B cell (primary cell): ENCODE measurements around the gene GYPE. TPM values are rescaled to one million over a fixed set of nuclear protein-coding genes. Genes with fewer than 3 reads are reported as not detected.
A peak's percentile ranks its signal among the peaks of the same experiment; 100 is the strongest.
"Not testable (repeated sequence)": the region's sequence is repeated elsewhere in the genome, so short reads cannot be mapped to it uniquely, and the experiment has no call there.

ENCODE experiments used
- ATAC-seq: fragments of 200-7000 bp; cut with Tn5 transposase; one replicate; pipeline ENCODE4 v1.10.0; 2021; ENCODE audit warnings: low read depth, mild to moderate bottlenecking, moderate number of reproducible peaks, moderate library complexity
- CTCF ChIA-PET: fragments of 350-600 bp; sonication (Branson Sonifier 250); formaldehyde crosslinking; loops from one replicate; lab custom pipeline; 2021; ENCODE audit warnings: antibody characterized with exemption, inconsistent platforms; lab: Charles Lee
- POLR2A ChIA-PET: fragments of 350-600 bp; sonication (Branson Sonifier 250); formaldehyde crosslinking; loops from one replicate; lab custom pipeline; 2021; ENCODE audit warnings: antibody characterized with exemption; lab: Charles Lee
- DNase-seq: peaks from one replicate; pipeline ENCODE4 v3.0.0; 2013
- H2AFZ ChIP-seq: 2 replicates; pipeline ENCODE4 v1.6.1; 2012; ENCODE audit warnings: mild to moderate bottlenecking, low read depth, low read length; ENCODE audit not compliant: insufficient read depth, poor library complexity, severe bottlenecking
- H3K27ac ChIP-seq, 2 donors: 1 replicate in 1 of 2; 2 replicates in 1 of 2; pipeline ENCODE4 v1.5.1; 2012 to 2013; ENCODE audit warnings: low read length in 2 of 2, mild to moderate bottlenecking in 2 of 2, moderate library complexity in 1 of 2
- H3K27me3 ChIP-seq, 4 experiments: fragments of 200-600 bp in 1 of 4; sonication (generic) in 1 of 4; replicated peaks in 1 of 4; 1 replicate in 2 of 4; 2 replicates in 2 of 4; pipeline versions ENCODE4 v1.6.1 to v1.7.0; 2013 to 2016; ENCODE audit warnings: low read length in 3 of 4, mild to moderate bottlenecking in 2 of 4, mixed read lengths in 1 of 4, moderate library complexity in 1 of 4; ENCODE audit not compliant: insufficient read depth in 4 of 4, control insufficient read depth in 3 of 4; ENCODE audit errors: control extremely low read depth in 1 of 4
- H3K36me3 ChIP-seq, 2 experiments: replicated peaks in 1 of 2; 1 replicate in 1 of 2; 2 replicates in 1 of 2; pipeline versions ENCODE4 v1.6.1 to v1.7.1; 2013; ENCODE audit warnings: low read length in 1 of 2; ENCODE audit not compliant: insufficient read depth in 2 of 2, control insufficient read depth in 1 of 2; ENCODE audit errors: control extremely low read depth in 1 of 2, extremely low read depth in 1 of 2
- H3K4me1 ChIP-seq, 2 donors: fragments of 200-600 bp in 1 of 2; sonication (generic) in 1 of 2; 1 replicate in 1 of 2; 2 replicates in 1 of 2; pipeline versions ENCODE4 v1.5.1 to v1.6.1; 2013 to 2017; ENCODE audit warnings: low read length in 2 of 2; ENCODE audit not compliant: control insufficient read depth in 2 of 2, insufficient read depth in 2 of 2
- H3K4me2 ChIP-seq: replicated peaks from 2 replicates; pipeline ENCODE3; 2012; ENCODE audit warnings: mild to moderate bottlenecking, low read depth, low read length; ENCODE audit not compliant: poor library complexity, severe bottlenecking
- H3K4me3 ChIP-seq, 5 experiments: fragments of 200-600 bp in 1 of 5; sonication (generic) in 1 of 5; 1 replicate in 3 of 5; 2 replicates in 2 of 5; pipeline versions ENCODE4 v1.5.1 to v1.7.0; 2011 to 2016; ENCODE audit warnings: low read length in 4 of 5, mild to moderate bottlenecking in 4 of 5, low read depth in 2 of 5, control low read depth in 1 of 5, moderate library complexity in 1 of 5; ENCODE audit not compliant: insufficient read depth in 1 of 5; ENCODE audit errors: control extremely low read depth in 1 of 5, extremely low read depth in 1 of 5
- H3K79me2 ChIP-seq: fragments of 200-600 bp; sonication (generic); one replicate; pipeline ENCODE4 v1.6.0; 2016; ENCODE audit warnings: low read length; ENCODE audit not compliant: control insufficient read depth, insufficient read depth
- H3K9ac ChIP-seq: fragments of 200-600 bp; sonication (generic); 2 replicates; pipeline ENCODE4 v1.6.1; 2017; ENCODE audit warnings: mild to moderate bottlenecking, low read length, moderate library complexity
- H3K9me3 ChIP-seq, 3 donors: one replicate each; pipeline versions ENCODE4 v1.6.1 to v1.7.1; 2013; ENCODE audit warnings: low read length in 2 of 3; ENCODE audit not compliant: control insufficient read depth in 2 of 3, insufficient read depth in 1 of 3; ENCODE audit errors: control extremely low read depth in 1 of 3
- H4K20me1 ChIP-seq: 2 replicates; pipeline ENCODE4 v1.6.0; 2012; ENCODE audit warnings: mild to moderate bottlenecking, low read length; ENCODE audit not compliant: insufficient read depth, control insufficient read depth, poor library complexity, severe bottlenecking
- H3K27ac Mint-ChIP-seq: one replicate; pipeline ENCODE4 v1.8.0; 2021; ENCODE audit warnings: mixed read lengths
- H3K27me3 Mint-ChIP-seq: one replicate; pipeline ENCODE4 v1.8.0; 2021; ENCODE audit warnings: mixed read lengths
- H3K4me1 Mint-ChIP-seq: one replicate; pipeline ENCODE4 v1.8.0; 2021; ENCODE audit warnings: mixed read lengths
- H3K4me3 Mint-ChIP-seq: one replicate; pipeline ENCODE4 v1.8.0; 2021; ENCODE audit warnings: mixed read lengths
- H3K9me3 Mint-ChIP-seq: one replicate; pipeline ENCODE4 v1.8.0; 2022; ENCODE audit warnings: mixed read lengths; ENCODE audit not compliant: insufficient read depth
- CTCF ChIP-seq: fragments of 200-600 bp; IDR thresholded peaks from one replicate; pipeline ENCODE4 v1.8.0; 2022; ENCODE audit warnings: antibody characterized with exemption, mild to moderate bottlenecking
- WGBS: methylation state at CpG from one replicate; pipeline ENCODE4 v1.1.5; 2013; ENCODE audit warnings: missing lambda C conversion rate; ENCODE audit not compliant: insufficient coverage; 5-methylcytosine and 5-hydroxymethylcytosine counted together
- intact Hi-C: fragments of 100-400 bp; cut with micrococcal nuclease; formaldehyde crosslinking; loops from one replicate; pipeline ENCODE4 v1.10.0; 2022
- polyA plus RNA-seq: library from polyadenylated mRNA; depleted of rRNA; stranded (reverse); fragments of >200 nt; gene quantifications from 2 replicates; pipeline ENCODE4 v1.2.3, GENCODE V29; 2012
- total RNA-seq, 2 donors: library from RNA; stranded (reverse); fragments of 120-200 nt in 1 of 2; gene quantifications; 1 replicate in 1 of 2; 2 replicates in 1 of 2; pipeline versions ENCODE4 v1.2.3 to v1.2.4, GENCODE V29; 2013 to 2022

GYPE gene
- total and polyA plus RNA-seq, 2 donors (not counting 1 experiment from before 2014, with no cell fraction given) = 3.0 to 4.7 TPM

- peak overlapping the region; percentile 10 for H3K27ac Mint-ChIP-seq
- CTCF ChIA-PET = interaction anchor here (0.8 to 2.4 kb wide), 2 partner anchors 134 to 531 kb away, joined by 3 to 11 read pairs; no protein-coding TSS in a partner anchor
- H3K4me3 ChIP-seq, POLR2A ChIA-PET, H3K9me3 ChIP-seq, H2AFZ ChIP-seq, H3K9ac ChIP-seq, H3K27ac ChIP-seq, H3K27me3 ChIP-seq, H3K4me2 ChIP-seq, H4K20me1 ChIP-seq, H3K9me3 Mint-ChIP-seq, H3K27me3 Mint-ChIP-seq, H3K36me3 ChIP-seq: not testable (repeated sequence)
- H3K4me3 Mint-ChIP-seq = peak overlapping the region; percentile 27
- H3K4me1 ChIP-seq = peaks cover 7 to 10% of the 10 kb centered on the region in 2 donors
- ATAC-seq (peak; percentile 60), DNase-seq (peak; percentile 55)
- no CpG with 5 or more reads among the region's 3 CpGs for WGBS
- intact Hi-C loops = loop anchor here (1.0 to 5.0 kb wide), 2 partner anchors 134 to 351 kb away; no protein-coding TSS in a partner anchor
- peak; percentile 70 for TF ChIP-seq CTCF
- H3K4me1 Mint-ChIP-seq = peaks cover 31% of the 10 kb centered on the region
- H3K79me2 ChIP-seq = peaks cover 14% of the 10 kb centered on the region
These were observed 2.5 kb upstream of the GYPE start for GRCh38 chr4:143907811-143908210.

GRCh38 chr4:143904431-143904830 lies 928 bp downstream of the GYPE start:
- intact Hi-C loops, DNase-seq, H3K4me3 ChIP-seq, H3K27ac ChIP-seq, H3K27me3 ChIP-seq, H3K4me3 Mint-ChIP-seq, H3K27me3 Mint-ChIP-seq, H3K4me2 ChIP-seq, ATAC-seq, H3K9me3 Mint-ChIP-seq, H3K9me3 ChIP-seq, H3K9ac ChIP-seq, H3K4me1 ChIP-seq, H3K79me2 ChIP-seq, H2AFZ ChIP-seq, H3K36me3 ChIP-seq, H3K27ac Mint-ChIP-seq, CTCF ChIA-PET, POLR2A ChIA-PET, H4K20me1 ChIP-seq: not testable (repeated sequence)
- H3K4me1 Mint-ChIP-seq = peaks cover 14% of the 10 kb centered on the region

GRCh38 chr4:143890323-143890722 lies 15.0 kb downstream of the GYPE start:
- peak; percentile 39 for ATAC-seq
- H3K27me3 ChIP-seq, H3K27me3 Mint-ChIP-seq, H3K27ac ChIP-seq, H3K36me3 ChIP-seq, H3K4me3 Mint-ChIP-seq, H3K9me3 Mint-ChIP-seq, H3K4me3 ChIP-seq, H3K27ac Mint-ChIP-seq, POLR2A ChIA-PET, H3K4me2 ChIP-seq, H3K9me3 ChIP-seq, H3K4me1 ChIP-seq, CTCF ChIA-PET, H3K4me1 Mint-ChIP-seq, H4K20me1 ChIP-seq, H2AFZ ChIP-seq, H3K79me2 ChIP-seq, H3K9ac ChIP-seq: not testable (repeated sequence)
- WGBS = no CpG with 5 or more reads among the region's 4 CpGs
- intact Hi-C loops = loop anchor here (5.0 kb wide), 1 partner anchor 117 kb away; no protein-coding TSS in a partner anchor
- DNase-seq = peak; percentile 19
